ENCODE data around the gene LEF1. TPM values are rescaled to one million over a fixed set of nuclear protein-coding genes. Genes with fewer than 3 reads are reported as not detected.

Gene LEF1
- total and polyA plus RNA-seq, 2 of the 8 experiments (the other 6 are each of a cell fraction or from before 2014, with no cell fraction given) = 2.6 to 5.2 TPM

GRCh38 chr4:108144451-108144850 is 24.3 kb downstream of the LEF1 start:
- H2BK120ac ChIP-seq (replicated peaks; ENCODE audit: low read depth, low read length) = no peak overlapping the region
- H2BK20ac ChIP-seq (ENCODE audit: low read length) = no peak overlapping the region
- DNase-seq (ENCODE audit: low read depth in 1 of 2, low spot score in 2 of 2) (no peak), FAIRE-seq (no peak)
- H3K4me3 ChIP-seq (ENCODE audit: extremely low read depth in 1 of 4, insufficient read depth in 2 of 4, low read depth in 3 of 4, low read length in 4 of 4) = no peak overlapping the region
- POLR2A ChIA-PET (ENCODE audit: partially characterized antibody) = interaction anchor here (0.7 kb wide), 1 partner anchor 11 kb away, joined by 3 read pairs; no protein-coding TSS in a partner anchor
- H3K14ac ChIP-seq (ENCODE audit: insufficient read length) = no peak overlapping the region
- peaks cover 0 to 4% (median 2%) of the 10 kb centered on the region in 4 experiments; a peak in 5 of 7 replicates for H3K27me3 ChIP-seq (replicated peaks in 1 of 4; ENCODE audit: control insufficient read depth in 3 of 4, extremely low read depth in 1 of 4, insufficient read depth in 3 of 4, low read length in 3 of 4)
- 80% methylated on average over 3 of the region's 3 CpGs; no CpG with 5 or more reads in 1 of the 2 experiments for WGBS, 2 experiments (ENCODE audit: extremely low coverage in 1 of 2, insufficient coverage in 1 of 2, insufficient read length in 1 of 2, insufficient replicate concordance in 2 of 2, low coverage in 1 of 2, low lambda C conversion rate in 2 of 2, missing lambda C conversion rate in 1 of 2)
- no peak overlapping the region for H3K56ac ChIP-seq (replicated peaks; ENCODE audit: insufficient read length, low read depth, low read length)
- no peaks in the 10 kb centered on the region for H3K9me3 ChIP-seq (ENCODE audit: insufficient read depth in 2 of 2, low read depth in 1 of 2, low read length in 1 of 2)
- no peak overlapping the region for H3K27ac ChIP-seq (ENCODE audit: low read depth, low read length)
- no peak overlapping the region for H4K5ac ChIP-seq (ENCODE audit: insufficient read length, low read depth, low read length)
- no peak overlapping the region for H3K4me2 ChIP-seq (ENCODE audit: insufficient read depth in 1 of 2, low read depth in 2 of 2, low read length in 2 of 2)
- H3K23me2 ChIP-seq (ENCODE audit: low read depth, low read length) = no peaks in the 10 kb centered on the region
- H3K4me1 ChIP-seq (replicated peaks in 1 of 4; ENCODE audit: control insufficient read depth in 3 of 4, insufficient read depth in 4 of 4, low read length in 3 of 4) = peaks cover 3 to 17% (median 10%) of the 10 kb centered on the region in 4 experiments; a peak in 6 of 7 replicates
- H3K79me1 ChIP-seq (ENCODE audit: low read depth, low read length) = no peaks in the 10 kb centered on the region
- no peak overlapping the region for H3K4ac ChIP-seq (replicated peaks; ENCODE audit: insufficient read length, low read depth, low read length)
- no peaks in the 10 kb centered on the region for H4K20me1 ChIP-seq (replicated peaks in 1 of 2; ENCODE audit: control insufficient read depth in 1 of 2, insufficient read depth in 2 of 2, low read length in 2 of 2)
- no peak overlapping the region for H4K8ac ChIP-seq (ENCODE audit: extremely low read depth, insufficient read depth, low read length)
- H3K18ac ChIP-seq (ENCODE audit: extremely low read depth, low read length) = no peak overlapping the region
- no peak overlapping the region for H2BK12ac ChIP-seq (ENCODE audit: low read depth, low read length)
- H3K23ac ChIP-seq (ENCODE audit: insufficient read length) = no peak overlapping the region
- no peak overlapping the region for H2BK5ac ChIP-seq (ENCODE audit: low read depth, low read length)
- H3K9ac ChIP-seq (replicated peaks in 1 of 4; ENCODE audit: extremely low read depth in 1 of 4, low read depth in 3 of 4, low read length in 3 of 4) = no peak overlapping the region
- no peak overlapping the region for H2AFZ ChIP-seq (ENCODE audit: low read length)
- H2BK15ac ChIP-seq (ENCODE audit: low read length) = no peak overlapping the region
- no peak overlapping the region for H2AK5ac ChIP-seq (ENCODE audit: low read depth, low read length)
- no peaks in the 10 kb centered on the region for H3K79me2 ChIP-seq (ENCODE audit: control insufficient read depth in 1 of 2, insufficient read depth in 2 of 2, low read length in 2 of 2)
- CTCF ChIA-PET (ENCODE audit: partially characterized antibody) = interaction anchor here (0.5 to 3.6 kb wide), 3 partner anchors 13 to 428 kb away, joined by 3 to 14 read pairs (median 3); partner anchors contain the start of gene LEF1
- H4K91ac ChIP-seq (replicated peaks; ENCODE audit: insufficient read length, low read length) = no peak overlapping the region
- no peaks in the 10 kb centered on the region for H3K36me3 ChIP-seq (ENCODE audit: control insufficient read depth in 2 of 4, insufficient read depth in 4 of 4, low read length in 3 of 4)
- TF ChIP-seq CEBPB (IDR thresholded peaks at IDR 0.05; ENCODE audit: low read depth, low read length) (no peak), NANOG (IDR thresholded peaks at IDR 0.05; ENCODE audit: insufficient read depth, low read depth, low read length, poor library complexity, severe bottlenecking) (no peak), JUN (IDR thresholded peaks at IDR 0.05; ENCODE audit: low read depth, low read length) (no peak), RBBP5 (IDR thresholded peaks at IDR 0.05; ENCODE audit: borderline replicate concordance, low read depth, low read length) (no peak), CREB1 (IDR thresholded peaks at IDR 0.05) (no peak), CHD1 (IDR thresholded peaks at IDR 0.05; ENCODE audit: low read depth, low read length) (no peak), USF2 (IDR thresholded peaks at IDR 0.05; ENCODE audit: low read length) (no peak), POLR2A (IDR thresholded peaks at IDR 0.05; ENCODE audit: control extremely low read depth in 1 of 2, low read depth in 2 of 2, low read length in 2 of 2) (no peak), SUZ12 (IDR thresholded peaks at IDR 0.05; ENCODE audit: low read length) (no peak), MAFK (IDR thresholded peaks at IDR 0.05; ENCODE audit: low read depth, low read length) (no peak), FOSL1 (IDR thresholded peaks at IDR 0.05; ENCODE audit: insufficient read depth, low read depth, low read length) (no peak), MAX (IDR thresholded peaks at IDR 0.05) (no peak), EGR1 (IDR thresholded peaks at IDR 0.05; ENCODE audit: borderline replicate concordance, low read depth, low read length) (no peak), GABPA (IDR thresholded peaks at IDR 0.05; ENCODE audit: borderline replicate concordance, insufficient read depth, low read length) (no peak)

Data from H1 (cell line).